ENCODE measurements around the gene KRTAP15-1.

GRCh38 chr21:30425826-30426225 lies 14.2 kb upstream of the KRTAP15-1 start, which contains the start of gene KRTAP13-3:
- TF ChIP-seq CTCF (IDR thresholded peaks at IDR 0.05; ENCODE audit: insufficient read depth, low read length, poor library complexity, severe bottlenecking), result no peak
- TF ChIP-seq EZH2phosphoT487 (conservative IDR thresholded peaks at IDR 0.05; ENCODE audit: low read length), result no peak
